Mucosa of descending colon (tissue), 3 donors: ENCODE data around the gene LAMC2. TPM values are rescaled to one million over a fixed set of nuclear protein-coding genes. Genes with fewer than 3 reads are reported as not detected.

Source experiments
- ATAC-seq: fragments of 200-7000 bp; cut with Tn5 transposase; one replicate; pipeline ENCODE4 v1.9.1; 2020; ENCODE audit warnings: mild to moderate bottlenecking, moderate library complexity
- DNase-seq, 3 donors: peaks; one replicate each; pipeline ENCODE4 v3.0.0-alpha.2; 2020
- H3K36me3 ChIP-seq: fragments of 200-600 bp; one replicate; pipeline ENCODE4 v1.8.0; 2021; ENCODE audit warnings: low read depth, mild to moderate bottlenecking
- H3K4me1 ChIP-seq: fragments of 200-600 bp; one replicate; pipeline ENCODE4 v1.8.0; 2021; ENCODE audit warnings: low read depth, mild to moderate bottlenecking
- H3K4me3 ChIP-seq: fragments of 200-600 bp; one replicate; pipeline ENCODE4 v1.8.0; 2021; ENCODE audit warnings: mild to moderate bottlenecking
- H3K9me3 ChIP-seq: fragments of 200-600 bp; one replicate; pipeline ENCODE4 v1.8.0; 2021; ENCODE audit warnings: mild to moderate bottlenecking
- CTCF ChIP-seq: fragments of 200-600 bp; IDR thresholded peaks from one replicate; pipeline ENCODE4 v1.8.0; 2022; ENCODE audit warnings: antibody characterized with exemption, mild to moderate bottlenecking
- intact Hi-C, 2 donors: fragments of 100-400 bp; cut with DNase I in 1 of 2; cut with micrococcal nuclease in 1 of 2; formaldehyde crosslinking; loops; one replicate each; pipeline versions ENCODE4 v1.11.0 to v1.11.1; 2022; cut with DNase I, micrococcal nuclease
- total RNA-seq, 3 donors: library from RNA; stranded (reverse); fragmentation: NEBNext Ultra II Directional in 2 of 3; extraction: Animal tissue kit (Norgen Biotek cat#: 25700) in 2 of 3; gene quantifications; one replicate each; pipeline versions ENCODE4 v1.2.1 to v1.2.4, GENCODE V29; 2021 to 2023
- donor health status: DM: no; HTN: no; CAD: no; lungs with moderate emphysema.
- donor health status: DM: no; HTN: no; CAD: no.
- donor health status: DM: no; HTN: yes; CAD: no.

Gene LAMC2
- total RNA-seq, 3 donors from 2014 or later: 16.3 to 36.9 (median 31.0) TPM

- TF ChIP-seq CTCF: no peak
- intact Hi-C loops: no loop called here
- Histone ChIP-seq H3K4me3 (no peak overlapping the region), H3K4me1 (no peaks in the 10 kb centered on the region), H3K9me3 (no peaks in the 10 kb centered on the region), H3K36me3 (no peaks in the 10 kb centered on the region)
- ATAC-seq: no peak
- no peak for DNase-seq
Observed at GRCh38 chr1:183167676-183168075, 18.4 kb upstream of the LAMC2 start.

GRCh38 chr1:183168308-183168707 is 17.8 kb upstream of the LAMC2 start:
- Histone ChIP-seq H3K4me1 (no peaks in the 10 kb centered on the region), H3K9me3 (no peaks in the 10 kb centered on the region), H3K4me3 (no peak overlapping the region), H3K36me3 (no peaks in the 10 kb centered on the region)
- DNase-seq (no peak), ATAC-seq (no peak)
- intact Hi-C loops: no loop called here
- no peak for TF ChIP-seq CTCF

GRCh38 chr1:183173828-183174227 is 12.2 kb upstream of the LAMC2 start:
- ATAC-seq: no peak
- DNase-seq: no peak
- TF ChIP-seq CTCF: no peak
- Histone ChIP-seq H3K4me1 (no peaks in the 10 kb centered on the region), H3K9me3 (no peaks in the 10 kb centered on the region), H3K4me3 (no peak overlapping the region), H3K36me3 (no peaks in the 10 kb centered on the region)
- intact Hi-C loops: no loop called here

- DNase-seq (no peak), ATAC-seq (no peak)
- Histone ChIP-seq H3K36me3 (no peaks in the 10 kb centered on the region), H3K4me3 (no peak overlapping the region), H3K4me1 (no peaks in the 10 kb centered on the region), H3K9me3 (no peaks in the 10 kb centered on the region)
- TF ChIP-seq CTCF: no peak
- intact Hi-C loops: no loop called here
Observed at GRCh38 chr1:183175631-183176030, 10.4 kb upstream of the LAMC2 start.

- Histone ChIP-seq H3K36me3 (no peaks in the 10 kb centered on the region), H3K4me3 (no peak overlapping the region), H3K9me3 (no peaks in the 10 kb centered on the region), H3K4me1 (no peaks in the 10 kb centered on the region)
- DNase-seq: no peak
- no peak for TF ChIP-seq CTCF
- ATAC-seq: no peak
- intact Hi-C loops: no loop called here
Observed at GRCh38 chr1:183178545-183178944, 7.5 kb upstream of the LAMC2 start.

GRCh38 chr1:183179033-183179432 is 7.0 kb upstream of the LAMC2 start:
- no peaks in the 10 kb centered on the region for H3K36me3 ChIP-seq
- intact Hi-C loops: no loop called here
- no peak overlapping the region for H3K4me3 ChIP-seq
- no peak for DNase-seq
- no peaks in the 10 kb centered on the region for H3K9me3 ChIP-seq
- ATAC-seq: no peak
- TF ChIP-seq CTCF: no peak
- no peaks in the 10 kb centered on the region for H3K4me1 ChIP-seq
